Activated T-helper 2 cell treated with anti-CD3 and anti-CD28 coated beads, Interferon-gamma antibody, Interleukin-2, Interleukin-4, amounts not matched to agents 10 μg/mL and 5 μg/mL and 100 μg/mL, durations not matched to agents 14 hours and 24 hours and 36 hours (primary cell): ENCODE measurements around the gene ENPP5. TPM values are rescaled to one million over a fixed set of nuclear protein-coding genes. Genes with fewer than 3 reads are reported as not detected.
"Not testable (repeated sequence)": the region's sequence is repeated elsewhere in the genome, so short reads cannot be mapped to it uniquely, and the experiment has no call there.

Source experiments
- DNase-seq: peaks from one replicate; pipeline ENCODE4 v3.0.0; 2021; ENCODE audit warnings: low spot score
- H3K27ac Mint-ChIP-seq: one replicate; pipeline ENCODE4 v1.8.0; 2021; ENCODE audit warnings: mixed read lengths
- H3K27me3 Mint-ChIP-seq: one replicate; pipeline ENCODE4 v1.8.0; 2021; ENCODE audit warnings: low read depth, mixed read lengths
- H3K36me3 Mint-ChIP-seq: one replicate; pipeline ENCODE4 v1.8.0; 2021; ENCODE audit warnings: low read depth, mixed read lengths
- H3K4me1 Mint-ChIP-seq: one replicate; pipeline ENCODE4 v1.8.0; 2021; ENCODE audit warnings: low read depth, mixed read lengths
- H3K4me3 Mint-ChIP-seq: one replicate; pipeline ENCODE4 v1.8.0; 2021; ENCODE audit warnings: low read depth, mild to moderate bottlenecking, moderate library complexity, mixed read lengths
- H3K9me3 Mint-ChIP-seq: one replicate; pipeline ENCODE4 v1.8.0; 2021; ENCODE audit warnings: mixed read lengths
- intact Hi-C: fragments of 100-400 bp; cut with micrococcal nuclease; formaldehyde crosslinking; loops from one replicate; pipeline ENCODE4 v1.15.1; 2023
- total RNA-seq: library from RNA; stranded (reverse); gene quantifications from 2 replicates; pipeline ENCODE4 v1.2.3, GENCODE V29; 2022

ENPP5 gene
- total RNA-seq, 1 donor from 2014 or later: not detected

DNA sequence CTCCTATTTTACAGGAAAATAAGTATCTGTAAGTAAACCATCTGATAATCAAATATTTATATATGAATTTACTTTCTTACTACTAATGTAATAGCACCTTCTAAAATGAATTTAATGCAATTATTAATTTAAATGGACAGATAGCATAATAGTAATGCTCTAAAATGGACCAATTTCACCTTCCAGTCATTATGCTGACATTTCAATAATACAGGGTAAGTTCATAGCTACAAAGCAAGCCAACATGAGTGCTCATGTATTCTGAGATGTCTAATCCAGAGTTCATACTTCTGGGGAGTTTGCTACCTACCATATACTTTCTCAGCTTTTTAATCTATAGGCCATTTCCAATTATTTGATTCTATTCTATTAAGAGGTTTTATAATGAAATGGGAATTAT lies 11.6 kb downstream of the ENPP5 start:
- Mint-ChIP-seq H3K27me3 (peaks cover 53% of the 10 kb centered on the region), H3K4me3 (no peak overlapping the region), H3K36me3 (no peaks in the 10 kb centered on the region), H3K27ac (no peak overlapping the region), H3K4me1 (no peaks in the 10 kb centered on the region), H3K9me3 (no peaks in the 10 kb centered on the region)
- no peak for DNase-seq
- intact Hi-C loops: no loop called here

DNA sequence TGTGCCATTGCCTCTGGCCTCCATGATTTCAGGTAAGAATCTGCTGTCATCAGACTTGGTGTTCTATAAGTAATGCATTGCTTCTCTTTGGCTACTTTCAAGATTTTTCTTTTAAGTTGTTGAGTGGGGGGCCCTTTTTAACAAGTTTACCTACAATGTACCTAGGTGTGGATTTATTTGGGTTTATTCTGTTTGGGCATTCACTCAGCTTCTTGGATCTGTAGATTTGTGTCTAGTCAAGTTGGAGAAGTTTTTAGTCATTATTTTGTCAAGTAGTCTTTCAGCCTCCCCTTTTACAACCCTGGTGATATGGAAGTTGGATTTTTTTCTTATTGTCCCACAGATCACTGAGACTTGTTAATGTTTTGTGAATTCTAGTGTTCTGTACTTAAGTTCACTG lies 14.1 kb downstream of the ENPP5 start:
- peaks cover 55% of the 10 kb centered on the region for H3K27me3 Mint-ChIP-seq
- H3K27ac Mint-ChIP-seq: no peak overlapping the region
- no peaks in the 10 kb centered on the region for H3K4me1 Mint-ChIP-seq
- H3K4me3 Mint-ChIP-seq: no peak overlapping the region
- no peaks in the 10 kb centered on the region for H3K36me3 Mint-ChIP-seq
- intact Hi-C loops: no loop called here
- DNase-seq: no peak
- H3K9me3 Mint-ChIP-seq: no peaks in the 10 kb centered on the region

DNA sequence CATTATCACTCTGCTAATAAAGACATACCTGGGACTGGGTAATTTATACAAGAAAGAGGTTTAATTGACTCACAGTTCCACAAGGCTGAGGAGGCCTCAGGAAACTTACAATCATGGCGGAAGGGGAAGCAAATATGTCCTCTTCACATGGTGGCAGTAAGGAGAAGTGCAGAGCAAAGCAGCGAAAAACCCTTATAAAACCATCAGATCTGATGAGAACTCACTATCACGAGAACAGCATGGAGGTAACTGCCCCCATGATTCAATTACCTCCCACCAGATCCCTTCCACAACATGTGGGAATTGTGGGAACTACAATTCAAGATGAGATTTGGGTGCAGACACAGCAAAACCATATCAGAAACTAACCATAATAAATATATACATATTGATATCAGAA lies 21.7 kb downstream of the ENPP5 start:
- DNase-seq, intact Hi-C loops, H3K4me3 Mint-ChIP-seq, H3K9me3 Mint-ChIP-seq, H3K36me3 Mint-ChIP-seq, H3K27ac Mint-ChIP-seq, H3K4me1 Mint-ChIP-seq: not testable (repeated sequence)
- H3K27me3 Mint-ChIP-seq: peaks cover 20% of the 10 kb centered on the region

DNA sequence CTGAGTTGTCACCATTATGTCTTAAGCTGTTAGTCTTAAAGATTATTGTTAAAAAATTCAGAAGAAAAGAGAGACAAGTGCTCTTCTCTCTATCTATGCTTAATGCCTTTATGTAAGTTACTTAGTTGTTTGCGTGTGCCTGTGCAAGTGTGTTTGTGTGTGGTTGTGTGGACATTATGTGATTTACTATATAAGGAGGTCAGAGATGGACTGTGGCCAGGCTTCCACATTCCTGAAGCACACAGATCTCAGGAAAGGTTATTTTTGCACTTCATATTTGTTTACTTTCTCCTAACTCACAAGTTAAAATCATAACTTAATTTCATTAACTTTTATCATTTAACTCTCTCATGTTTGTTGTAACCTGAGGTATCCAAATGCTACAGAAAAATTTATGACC lies 26.5 kb downstream of the ENPP5 start:
- Mint-ChIP-seq H3K9me3 (no peaks in the 10 kb centered on the region), H3K4me1 (no peaks in the 10 kb centered on the region), H3K4me3 (no peak overlapping the region), H3K27me3 (peaks cover 5% of the 10 kb centered on the region), H3K27ac (no peak overlapping the region), H3K36me3 (peaks cover 3% of the 10 kb centered on the region)
- DNase-seq: no peak
- intact Hi-C loops: no loop called here

DNA sequence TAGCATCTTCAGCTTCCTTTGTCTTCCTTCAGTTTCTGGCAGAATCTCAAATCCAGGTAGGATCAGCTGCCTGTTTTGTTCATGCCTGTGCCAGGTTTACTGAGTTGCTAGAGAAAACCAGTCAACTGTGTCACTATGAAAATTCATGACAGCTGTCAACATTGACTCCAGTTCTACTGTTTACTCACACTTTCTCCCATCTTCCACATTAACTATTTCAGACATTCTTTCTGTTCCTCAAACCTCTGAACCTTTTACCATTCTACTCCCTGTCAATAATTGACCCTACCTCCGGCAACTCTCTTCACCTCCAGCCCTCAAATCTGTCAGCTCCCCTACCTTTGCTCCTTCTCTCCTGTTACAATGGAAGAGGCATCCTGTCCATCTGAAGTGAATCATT lies 32.5 kb downstream of the ENPP5 start:
- intact Hi-C loops: no loop called here
- H3K4me3 Mint-ChIP-seq: no peak overlapping the region
- DNase-seq: no peak
- H3K27me3 Mint-ChIP-seq: peaks cover 5% of the 10 kb centered on the region
- H3K9me3 Mint-ChIP-seq: no peaks in the 10 kb centered on the region
- peaks cover 3% of the 10 kb centered on the region for H3K36me3 Mint-ChIP-seq
- no peak overlapping the region for H3K27ac Mint-ChIP-seq
- peaks cover 3% of the 10 kb centered on the region for H3K4me1 Mint-ChIP-seq

DNA sequence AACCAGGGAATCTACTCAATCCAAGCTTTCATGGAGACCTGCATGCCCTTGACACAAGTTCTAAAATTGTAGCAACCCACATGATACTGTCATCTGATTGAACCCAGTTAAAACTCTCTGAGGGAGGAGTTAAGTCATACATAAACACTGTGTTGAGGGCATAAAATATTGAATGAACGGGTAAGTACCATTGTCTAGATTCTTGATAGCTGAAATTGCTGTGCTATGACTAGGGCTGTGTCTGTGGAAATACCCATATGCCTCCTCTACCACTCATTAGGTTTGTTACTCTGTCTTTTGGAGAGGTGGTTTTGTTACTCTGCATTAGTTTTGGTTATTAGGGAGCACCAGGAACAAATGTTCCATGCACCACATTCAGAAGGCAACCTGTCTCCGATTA lies 33.4 kb downstream of the ENPP5 start:
- Mint-ChIP-seq H3K27me3 (peaks cover 5% of the 10 kb centered on the region), H3K27ac (no peak overlapping the region), H3K36me3 (no peaks in the 10 kb centered on the region), H3K4me3 (no peak overlapping the region), H3K4me1 (peaks cover 3% of the 10 kb centered on the region), H3K9me3 (no peaks in the 10 kb centered on the region)
- intact Hi-C loops: no loop called here
- no peak for DNase-seq

DNA sequence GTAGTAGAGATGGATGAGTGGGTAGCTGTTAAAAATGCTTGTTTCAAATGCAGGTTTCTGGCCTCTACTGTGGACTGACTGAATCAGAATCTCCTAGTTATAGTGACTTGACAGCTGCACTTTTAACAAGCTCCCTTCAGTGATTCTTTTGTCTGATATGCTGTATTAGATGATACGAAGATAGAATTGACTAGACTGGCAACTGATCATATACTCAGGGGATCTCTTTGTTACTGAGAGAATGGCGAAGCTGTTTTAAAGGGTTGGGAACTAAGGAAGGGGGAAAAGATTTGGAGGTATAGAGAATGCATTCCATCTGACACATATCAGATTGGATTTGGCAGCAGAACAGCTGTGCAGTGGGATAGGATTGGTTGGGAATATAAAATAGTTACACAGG lies 33.9 kb downstream of the ENPP5 start:
- Mint-ChIP-seq H3K36me3 (no peaks in the 10 kb centered on the region), H3K4me3 (no peak overlapping the region), H3K27me3 (peaks cover 5% of the 10 kb centered on the region), H3K9me3 (no peaks in the 10 kb centered on the region), H3K4me1 (peaks cover 3% of the 10 kb centered on the region), H3K27ac (no peak overlapping the region)
- no peak for DNase-seq
- intact Hi-C loops: no loop called here

DNA sequence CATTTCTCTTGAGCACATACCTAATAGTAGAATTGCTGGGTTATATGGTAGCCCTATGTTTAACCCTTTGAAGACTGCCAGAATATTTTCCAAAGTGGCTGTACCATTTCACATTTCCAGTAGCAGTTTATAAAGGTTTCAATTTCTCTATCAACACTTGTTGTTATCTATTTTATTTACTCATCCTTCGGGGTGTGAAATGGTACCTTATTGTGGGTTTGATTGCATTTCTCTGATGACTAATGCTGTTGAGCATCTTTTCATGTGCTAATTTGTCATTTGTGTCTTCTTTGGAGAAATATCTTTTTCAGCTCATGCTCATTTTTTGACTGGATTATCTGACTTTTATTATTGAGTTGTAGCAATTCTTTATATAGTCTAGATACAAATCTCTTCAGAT lies 35.6 kb downstream of the ENPP5 start:
- Mint-ChIP-seq H3K27me3 (peaks cover 5% of the 10 kb centered on the region), H3K4me3 (no peak overlapping the region), H3K36me3 (peaks cover under 1% of the 10 kb centered on the region), H3K4me1 (peaks cover 7% of the 10 kb centered on the region), H3K9me3 (no peaks in the 10 kb centered on the region), H3K27ac (no peak overlapping the region)
- intact Hi-C loops: no loop called here
- DNase-seq: no peak

DNA sequence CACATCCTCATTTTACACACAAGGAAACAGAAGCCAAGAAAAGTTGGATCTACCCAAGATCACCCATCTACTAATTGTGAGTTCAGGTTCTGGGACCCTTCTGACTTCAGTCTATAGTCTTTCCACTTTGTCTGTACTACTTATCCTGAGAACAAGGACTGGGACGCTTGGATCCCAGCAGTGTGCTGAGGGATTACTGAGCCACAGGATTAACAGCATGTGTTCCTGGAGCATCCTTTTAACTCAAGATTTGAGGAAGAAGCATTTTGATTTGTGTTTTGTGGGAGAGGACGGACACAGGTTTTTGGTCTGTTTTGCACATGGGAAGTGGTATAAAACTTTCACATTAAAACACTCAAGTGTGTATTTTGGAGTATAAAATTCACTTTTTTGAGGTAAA lies 36.6 kb downstream of the ENPP5 start:
- intact Hi-C loops: no loop called here

DNA sequence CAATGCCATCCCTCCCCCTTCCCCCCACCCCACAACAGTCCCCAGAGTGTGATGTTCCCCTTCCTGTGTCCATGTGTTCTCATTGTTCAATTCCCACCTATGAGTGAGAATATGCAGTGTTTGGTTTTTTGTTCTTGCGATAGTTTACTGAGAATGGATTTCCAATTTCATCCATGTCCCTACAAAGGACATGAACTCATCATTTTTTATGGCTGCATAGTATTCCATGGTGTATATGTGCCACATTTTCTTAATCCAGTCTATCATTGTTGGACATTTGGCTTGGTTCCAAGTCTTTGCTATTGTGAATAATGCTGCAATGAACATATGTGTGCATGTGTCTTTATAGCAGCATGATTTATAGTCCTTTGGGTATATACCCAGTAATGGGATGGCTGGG lies 39.5 kb downstream of the ENPP5 start:
- H3K27ac Mint-ChIP-seq, H3K27me3 Mint-ChIP-seq, H3K36me3 Mint-ChIP-seq, H3K4me3 Mint-ChIP-seq, intact Hi-C loops, H3K9me3 Mint-ChIP-seq, DNase-seq: not testable (repeated sequence)
- peaks cover 18% of the 10 kb centered on the region for H3K4me1 Mint-ChIP-seq

More for the DNA sequence above, 36.6 kb downstream of the ENPP5 start:
- Mint-ChIP-seq H3K27ac (no peak overlapping the region), H3K4me1 (peaks cover 11% of the 10 kb centered on the region), H3K27me3 (peaks cover 5% of the 10 kb centered on the region), H3K4me3 (no peak overlapping the region), H3K36me3 (peaks cover 3% of the 10 kb centered on the region), H3K9me3 (no peaks in the 10 kb centered on the region)
- DNase-seq: no peak

DNA sequence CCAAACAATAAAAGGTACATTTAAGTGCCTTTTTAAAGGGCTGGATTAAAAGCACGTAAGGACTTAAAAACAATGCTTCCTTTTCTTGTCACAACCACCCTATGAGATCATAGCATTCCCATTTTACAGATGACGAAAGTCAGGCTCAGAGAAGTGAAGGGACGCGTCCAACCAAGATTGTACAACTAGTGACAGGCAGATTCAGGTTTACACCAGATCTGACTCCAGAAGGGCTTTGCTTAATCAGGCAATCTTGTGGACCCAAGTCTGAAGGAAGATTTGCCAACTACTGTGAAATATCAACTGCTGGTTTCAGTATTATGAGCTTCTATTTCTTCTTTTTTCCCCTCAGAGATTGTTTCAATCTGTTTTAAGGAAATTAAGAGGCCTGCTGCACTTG lies 40.1 kb downstream of the ENPP5 start:
- DNase-seq: no peak
- Mint-ChIP-seq H3K9me3 (no peaks in the 10 kb centered on the region), H3K27ac (peak overlapping the region; percentile 26), H3K36me3 (peaks cover 3% of the 10 kb centered on the region), H3K4me1 (peaks cover 18% of the 10 kb centered on the region), H3K27me3 (peaks cover 11% of the 10 kb centered on the region), H3K4me3 (peak overlapping the region; percentile 90)
- intact Hi-C loops: no loop called here

DNA sequence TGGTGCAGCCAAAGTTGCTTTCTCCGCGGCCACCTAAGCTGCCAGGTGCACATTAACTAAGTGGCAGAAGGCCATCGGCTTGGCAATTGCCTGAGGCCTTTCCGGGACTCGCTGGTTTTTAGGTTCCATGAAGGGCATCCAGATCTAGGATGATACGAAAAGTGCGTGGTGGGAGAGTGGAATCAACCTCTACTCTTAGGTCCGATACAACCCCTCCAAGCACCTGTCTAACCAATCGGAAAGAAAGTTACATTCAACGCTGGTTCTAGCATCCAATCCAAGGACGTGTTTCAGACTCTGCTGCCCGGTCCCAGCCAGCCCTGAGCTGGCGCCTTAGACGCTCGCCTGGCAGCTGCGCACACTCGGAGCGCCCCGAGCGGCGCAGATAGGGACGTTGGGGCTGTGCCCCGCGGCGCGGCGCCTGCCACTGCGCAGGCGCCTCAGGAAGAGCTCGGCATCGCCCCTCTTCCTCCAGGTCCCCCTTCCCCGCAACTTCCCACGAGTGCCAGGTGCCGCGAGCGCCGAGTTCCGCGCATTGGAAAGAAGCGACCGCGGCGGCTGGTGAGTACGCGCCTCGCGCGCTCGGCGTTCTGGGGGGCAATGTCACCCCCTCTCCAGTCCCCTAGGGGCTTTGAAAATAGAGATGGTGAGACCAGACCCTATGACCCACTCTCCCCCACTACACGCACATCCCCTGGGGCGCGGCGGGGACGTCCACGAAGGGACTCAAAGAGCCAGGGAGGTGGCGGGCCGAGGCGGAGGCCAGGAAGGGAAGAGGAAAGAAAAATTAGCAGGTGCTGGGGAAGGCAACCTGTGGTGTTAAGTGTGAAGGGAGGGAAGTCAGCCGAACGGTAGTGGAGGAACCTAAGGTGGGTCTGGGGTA lies 40.9 kb downstream of the ENPP5 start, which contains the start of gene ENPP4:
Gene ENPP4 (plus strand): TSS at position 361 of the 883 bp plus-strand sequence. CDS start 9,595 bp downstream, outside the sequence.
- Mint-ChIP-seq H3K27ac (peak within 1 kb of the TSS; percentile 51), H3K9me3 (no peaks in the 10 kb centered on the region), H3K36me3 (peaks cover 3% of the 10 kb centered on the region), H3K4me3 (peak within 1 kb of the TSS; percentile 90), H3K4me1 (peaks cover 18% of the 10 kb centered on the region), H3K27me3 (peaks cover 11% of the 10 kb centered on the region)
- intact Hi-C loops: loop anchor here (2.0 to 5.0 kb wide), 3 partner anchors 39 to 119 kb away; no protein-coding TSS in a partner anchor
- peak; percentile 88 for DNase-seq

DNA sequence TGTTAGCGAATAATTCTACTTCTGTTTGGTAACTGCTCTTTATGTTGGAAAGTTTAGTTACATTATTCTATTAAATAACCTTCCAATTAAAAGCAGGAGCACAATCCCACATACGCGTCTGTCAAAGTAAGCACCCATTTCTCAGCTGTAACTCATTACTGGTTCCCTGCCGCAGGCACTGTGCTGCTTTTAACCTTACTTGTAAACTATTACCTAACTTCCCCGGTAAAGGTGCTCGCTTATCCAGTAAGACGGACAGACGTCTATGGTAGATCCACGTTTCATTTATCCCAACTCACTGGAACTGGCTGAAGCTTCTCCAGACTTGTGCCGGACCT lies 41.5 kb downstream of the ENPP5 start:
- intact Hi-C loops: loop anchor here (2.0 to 5.0 kb wide), 3 partner anchors 38 to 118 kb away; no protein-coding TSS in a partner anchor
- peaks cover 17% of the 10 kb centered on the region for H3K4me1 Mint-ChIP-seq
- DNase-seq: no peak
- H3K27ac Mint-ChIP-seq: no peak overlapping the region
- H3K27me3 Mint-ChIP-seq: peaks cover 12% of the 10 kb centered on the region
- peaks cover 3% of the 10 kb centered on the region for H3K36me3 Mint-ChIP-seq
- peak overlapping the region; percentile 90 for H3K4me3 Mint-ChIP-seq
- H3K9me3 Mint-ChIP-seq: no peaks in the 10 kb centered on the region
